RPMI8226 (cell line): Measurements from ENCODE around the gene COL18A1.
A peak's percentile ranks its signal among the peaks of the same experiment; 100 is the strongest.

ENCODE experiments used
- DNase-seq: peaks from one replicate; pipeline ENCODE4 v3.0.0-alpha.2; 2015

COL18A1 gene

GRCh38 chr21:45403133-45403824 lies 1.7 kb upstream of the COL18A1 start:
- peak; percentile 57 for DNase-seq

GRCh38 chr21:45403825-45404729 lies 888 bp upstream of the COL18A1 start:
- no peak for DNase-seq

DNA sequence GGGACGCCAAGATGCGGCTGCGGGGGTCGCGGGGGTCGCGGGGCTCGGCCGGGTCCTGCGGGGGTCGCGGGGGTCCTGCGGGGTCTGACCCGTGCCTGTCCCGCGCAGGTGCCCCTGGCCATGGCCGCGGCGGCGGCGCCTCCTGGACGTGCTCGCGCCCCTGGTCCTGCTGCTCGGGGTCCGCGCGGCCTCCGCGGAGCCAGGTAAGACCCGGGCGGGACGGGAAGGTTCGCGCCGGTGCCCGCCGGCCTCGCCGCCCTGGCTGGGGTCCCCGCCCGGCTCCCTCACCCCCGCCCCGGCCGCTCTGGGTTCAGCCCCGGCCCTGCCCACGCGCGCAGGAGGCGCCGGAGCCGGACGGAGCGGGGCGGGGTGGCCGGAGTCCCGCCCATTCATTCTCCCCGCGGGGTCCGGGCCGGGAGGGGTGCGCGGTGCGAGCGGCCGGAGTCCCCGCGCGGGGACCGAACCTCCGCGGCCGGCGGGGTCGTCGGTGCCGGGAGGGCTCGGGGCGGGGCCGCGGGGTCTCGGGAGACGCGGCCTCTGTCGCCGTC lies 380 bp downstream of the COL18A1 start:
- no peak for DNase-seq

DNA sequence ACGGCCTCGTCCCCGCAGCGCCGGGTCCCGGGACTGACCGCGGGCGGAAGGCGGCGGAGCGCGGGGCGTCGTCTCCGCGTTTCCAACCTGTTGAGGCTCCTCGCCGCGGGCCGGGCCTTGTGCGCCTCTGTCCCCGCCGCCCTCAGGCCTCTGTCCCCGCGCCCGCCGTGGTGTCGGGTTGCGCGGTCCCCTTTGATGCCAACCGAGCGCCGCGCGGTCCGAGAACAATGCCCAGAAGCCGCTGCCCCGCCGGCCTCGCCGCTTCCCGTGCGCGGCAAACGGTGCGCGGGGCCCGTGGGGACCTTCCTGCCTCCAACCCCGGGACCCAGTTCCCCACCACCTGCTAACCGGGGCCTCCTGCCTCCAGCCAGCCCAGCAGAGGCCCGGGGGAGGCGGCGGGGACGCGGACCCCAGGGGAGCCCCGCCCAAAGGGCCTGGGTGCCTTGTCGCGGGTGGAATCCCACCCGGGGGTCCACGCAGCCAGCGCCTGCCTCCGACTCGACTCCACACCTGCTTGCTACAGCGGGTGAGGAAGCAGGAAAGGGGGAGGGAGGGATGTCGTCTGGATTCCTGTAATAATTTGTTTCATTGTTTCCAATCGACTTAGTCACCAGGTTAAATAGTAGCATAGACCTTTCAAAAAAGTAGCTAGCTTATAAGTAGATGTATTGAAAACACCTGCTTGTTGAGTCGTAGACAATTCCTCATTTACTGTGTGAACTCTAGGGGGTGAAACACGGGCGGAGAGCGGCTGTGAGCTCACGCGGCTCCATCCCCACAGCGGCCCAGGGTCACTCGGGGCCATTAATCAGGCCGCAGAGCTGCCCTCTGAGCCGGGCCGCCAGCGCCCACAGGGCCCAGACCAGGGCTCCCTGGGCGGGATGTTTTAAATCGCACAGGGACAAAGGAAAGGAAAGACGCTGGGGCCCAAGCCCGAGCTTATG lies 1.1 kb downstream of the COL18A1 start:
- DNase-seq = no peak

GRCh38 chr21:45406801-45407628 lies 2.0 kb downstream of the COL18A1 start:
- DNase-seq = peak; percentile 51

GRCh38 chr21:45407629-45408247 lies 2.8 kb downstream of the COL18A1 start:
- DNase-seq = no peak

DNA sequence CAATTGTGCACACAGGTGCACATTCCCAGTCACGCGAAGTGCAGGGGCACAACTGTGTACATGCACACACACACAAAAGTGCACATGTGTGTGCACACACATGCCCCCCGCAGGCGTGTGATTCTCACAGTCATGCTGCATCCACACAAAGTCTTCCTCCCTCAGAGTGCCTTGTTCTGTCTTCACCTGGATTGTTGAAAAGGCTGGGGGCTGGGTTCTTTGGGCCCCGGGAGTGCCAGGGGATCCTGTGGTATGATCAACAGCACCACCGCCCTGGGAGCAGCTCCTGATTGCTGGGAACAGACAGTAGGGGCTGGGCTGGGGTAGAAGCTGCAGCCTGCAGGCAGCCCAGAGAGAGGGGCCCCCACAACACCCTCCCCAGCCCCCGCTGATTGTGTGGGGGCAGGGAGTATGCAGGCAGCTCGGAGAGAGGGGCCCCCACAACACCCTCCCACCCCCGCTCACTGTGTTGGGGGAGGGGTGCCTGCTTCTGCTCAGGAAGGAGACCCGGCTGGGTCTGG lies 3.4 kb downstream of the COL18A1 start:
- no peak for DNase-seq

- DNase-seq = peak; percentile 47
Measured at GRCh38 chr21:45408801-45409261, 3.9 kb downstream of the COL18A1 start.

- DNase-seq = peak; percentile 66
Measured at GRCh38 chr21:45409466-45410150, 4.6 kb downstream of the COL18A1 start.

- DNase-seq = no peak
Measured at GRCh38 chr21:45410151-45410864, 5.3 kb downstream of the COL18A1 start.

- no peak for DNase-seq
Measured at GRCh38 chr21:45410865-45411809, 6.2 kb downstream of the COL18A1 start.

DNA sequence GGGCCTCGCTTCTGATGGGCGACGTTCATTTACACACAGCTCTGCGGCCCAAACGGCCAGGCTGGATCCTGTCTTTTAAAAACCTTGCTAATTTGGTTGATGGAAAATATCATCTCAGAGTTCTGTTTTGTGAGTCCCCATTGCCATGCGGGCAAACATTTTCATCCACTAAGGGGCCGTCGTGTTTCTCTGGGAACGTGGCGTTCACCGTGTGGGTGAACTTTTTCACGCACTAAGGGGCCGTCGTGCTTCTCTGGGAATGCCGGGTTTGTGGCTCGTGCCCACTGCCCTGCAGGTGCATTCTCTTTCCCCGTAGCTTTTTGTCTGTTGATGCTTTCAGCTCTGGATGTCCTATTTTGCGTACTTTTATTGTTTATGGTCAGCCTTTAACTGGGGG lies 6.8 kb downstream of the COL18A1 start:
- no peak for DNase-seq

- DNase-seq = no peak
Measured at GRCh38 chr21:45412491-45412890, 7.5 kb downstream of the COL18A1 start.

DNA sequence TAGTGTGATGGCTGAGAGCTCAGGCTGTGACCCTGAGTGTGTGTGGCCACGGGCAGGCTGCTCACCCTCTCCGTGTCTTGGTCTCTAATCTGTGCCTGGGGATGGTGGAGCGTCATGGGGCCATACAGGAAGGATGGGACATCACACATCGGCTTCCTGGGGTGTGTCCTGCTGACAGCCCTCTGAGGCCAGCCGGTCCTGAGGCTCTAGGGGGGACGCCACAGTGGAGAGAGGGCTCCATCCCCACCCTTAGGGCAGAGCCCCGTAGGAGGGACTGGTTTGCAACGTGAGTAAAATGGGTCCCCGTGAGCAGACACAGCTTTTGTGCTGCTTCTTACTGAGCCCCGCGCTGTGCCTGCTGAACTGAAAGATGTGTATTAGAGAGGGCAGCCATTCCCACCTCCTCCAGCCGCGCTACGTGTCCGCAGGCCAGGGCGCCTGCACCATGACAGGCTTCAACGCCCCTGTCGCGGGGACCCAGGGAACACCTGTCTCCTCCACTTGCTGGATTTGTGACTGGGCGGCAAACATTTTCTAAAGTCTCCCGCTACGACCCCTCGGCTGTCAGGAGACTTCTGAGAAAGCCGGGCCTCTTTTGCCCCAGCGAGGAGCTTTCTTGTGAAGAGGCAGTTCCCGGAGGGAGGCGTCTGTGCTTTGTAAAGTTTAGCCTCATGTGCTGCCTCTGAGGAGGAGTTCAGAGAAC lies 8.1 kb downstream of the COL18A1 start:
- DNase-seq = no peak

DNA sequence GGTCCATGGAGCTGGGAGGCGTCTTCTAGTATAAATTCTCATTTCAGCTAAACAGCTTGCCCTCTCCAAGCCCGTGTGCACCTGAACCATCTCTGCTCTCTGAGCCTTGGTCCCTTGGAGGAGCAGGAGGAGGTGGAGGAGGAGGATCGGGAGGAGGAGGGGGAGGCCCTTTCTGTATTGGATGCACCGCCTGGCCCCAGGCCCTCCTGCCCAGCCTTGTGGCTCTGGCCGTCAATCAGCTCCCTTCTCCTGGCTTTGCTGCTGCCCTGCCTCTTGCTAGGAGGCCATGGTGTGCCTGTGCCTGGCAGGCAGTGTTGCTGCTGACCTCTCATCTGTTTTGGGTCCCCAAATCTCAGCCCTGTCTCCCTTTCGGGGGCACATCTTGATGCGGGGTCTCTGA lies 9.0 kb downstream of the COL18A1 start:
- DNase-seq = no peak

GRCh38 chr21:45414396-45415187 lies 9.6 kb downstream of the COL18A1 start:
- DNase-seq = no peak
